COLO668 (cell line): ENCODE measurements around the gene CDHR3.

Source experiments
- DNase-seq: peaks from one replicate; lab custom pipeline; 2025; ENCODE audit not compliant: unreplicated experiment; lab: John Stamatoyannopoulos, UW

Gene CDHR3

GRCh38 chr7:106062006-106062405 lies 98.9 kb downstream of the CDHR3 start:
- no peak for DNase-seq

GRCh38 chr7:106062521-106062931 lies 99.5 kb downstream of the CDHR3 start:
- DNase-seq = no peak

DNA sequence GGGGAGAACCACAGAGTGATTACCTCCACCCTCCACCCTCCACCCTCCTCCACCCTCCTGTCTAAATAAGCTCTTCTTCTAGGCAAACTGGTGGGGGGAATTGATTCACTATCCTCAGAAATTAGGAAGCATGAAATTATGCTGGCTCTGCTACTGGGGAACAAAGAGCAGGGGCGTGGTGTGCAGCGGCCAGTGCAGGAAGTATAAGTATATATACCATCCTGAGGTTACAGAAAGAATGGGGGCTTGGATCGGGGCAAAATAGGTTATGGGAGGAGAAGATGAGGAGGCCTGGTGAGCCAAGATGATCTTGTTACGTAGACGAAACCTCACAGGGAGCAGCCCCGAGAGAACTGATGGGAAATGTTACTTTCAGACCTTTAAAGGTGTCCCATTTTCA lies 100.0 kb downstream of the CDHR3 start:
- DNase-seq = peak; percentile 24

DNA sequence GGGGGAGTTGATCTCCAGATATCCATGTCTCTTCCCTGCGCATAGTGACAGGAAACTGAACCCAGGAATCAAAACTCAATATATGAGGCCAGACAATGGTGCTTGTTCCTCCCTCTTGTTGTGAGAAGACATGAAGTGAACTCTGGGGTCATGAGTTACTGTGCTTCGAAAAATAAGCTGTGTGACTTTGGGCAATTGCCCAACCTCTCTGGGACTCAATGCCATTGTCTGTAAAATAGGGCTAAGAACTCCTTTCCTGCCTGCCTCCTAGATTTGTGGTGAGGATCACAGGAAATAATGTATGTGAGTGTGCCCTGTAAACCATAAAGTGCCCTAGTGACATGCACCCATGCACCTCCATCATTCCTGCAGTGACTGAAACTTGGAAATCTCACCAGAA lies 100.6 kb downstream of the CDHR3 start:
- no peak for DNase-seq

- peak; percentile 84 for DNase-seq
Measured at GRCh38 chr7:106064316-106064715, 101.3 kb downstream of the CDHR3 start.

GRCh38 chr7:106064771-106065574 lies 101.9 kb downstream of the CDHR3 start:
- peak; percentile 63 for DNase-seq

GRCh38 chr7:106065575-106066500 lies 102.8 kb downstream of the CDHR3 start:
- no peak for DNase-seq

DNA sequence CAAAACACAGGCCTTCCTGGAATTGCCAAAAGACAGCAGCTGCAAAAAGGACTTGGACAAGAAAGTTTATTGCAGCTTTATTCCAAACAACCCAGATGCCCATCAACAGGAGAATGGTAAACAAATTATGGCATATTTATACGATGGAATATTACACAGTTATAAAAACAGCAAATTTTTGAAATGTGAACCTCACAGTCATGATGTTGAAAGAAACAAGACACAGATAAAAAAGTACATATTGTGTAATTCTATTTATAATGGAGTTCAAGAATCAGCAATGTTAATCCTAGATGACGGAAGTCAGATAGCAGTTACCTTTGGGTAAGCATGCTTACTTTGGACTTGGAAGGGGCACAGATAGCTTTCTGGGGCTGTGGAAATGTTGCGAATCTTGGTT lies 104.6 kb downstream of the CDHR3 start:
- no peak for DNase-seq

DNA sequence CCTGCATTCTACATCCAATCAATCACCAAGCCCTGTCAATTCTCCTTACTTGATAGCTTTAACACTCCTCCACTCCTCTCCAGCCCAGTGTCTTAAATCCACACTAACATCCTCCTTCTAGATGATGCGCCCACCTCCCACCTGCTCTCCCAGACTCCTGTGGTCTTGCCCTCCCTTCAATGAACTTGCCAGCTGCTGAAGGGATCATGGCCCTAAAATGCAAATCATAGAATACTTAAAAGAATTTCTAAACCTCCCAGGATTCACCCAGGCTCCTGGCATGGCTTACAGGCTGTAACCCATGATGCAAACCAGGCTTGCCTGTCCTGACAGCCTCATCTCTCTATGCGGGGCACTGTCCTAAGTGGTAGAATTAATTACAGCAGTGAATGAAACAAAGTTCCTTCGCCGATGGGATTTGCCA lies 105.5 kb downstream of the CDHR3 start:
- DNase-seq = no peak

- DNase-seq = no peak
Measured at GRCh38 chr7:106068986-106069385, 105.9 kb downstream of the CDHR3 start.

DNA sequence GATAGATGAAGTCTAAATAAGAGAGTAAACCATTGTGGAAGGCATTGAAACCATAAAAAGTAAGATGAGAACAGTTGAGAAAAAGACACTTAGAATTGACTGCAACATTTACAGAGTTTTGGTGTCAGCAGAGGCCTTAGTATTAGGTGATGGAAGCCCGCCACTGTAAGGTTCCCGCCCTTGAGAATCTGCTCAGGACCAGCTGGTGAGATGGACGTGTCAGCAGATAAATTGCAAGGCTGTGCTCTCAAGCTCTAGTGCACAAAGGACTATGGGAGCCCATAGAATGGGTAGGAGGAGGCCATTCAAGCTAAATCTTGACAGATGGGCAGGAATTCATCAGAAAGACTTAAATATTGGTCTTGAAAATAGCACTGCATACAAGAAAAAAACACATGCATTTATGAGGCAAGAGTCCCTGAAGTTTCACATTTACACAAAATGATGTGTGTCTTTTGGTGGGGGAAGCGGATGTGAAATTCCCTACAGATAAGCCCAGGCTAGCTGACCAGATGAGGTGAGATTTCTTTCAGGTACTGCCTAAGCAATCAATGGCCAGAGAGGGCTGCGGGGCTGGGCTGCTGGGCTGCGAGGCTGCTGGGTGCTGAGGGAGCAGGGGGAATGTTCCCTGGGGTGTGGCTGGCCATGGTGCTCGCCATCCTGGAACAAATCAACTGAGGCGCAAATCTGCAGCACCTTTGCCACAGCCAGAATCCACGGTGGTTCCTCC lies 106.6 kb downstream of the CDHR3 start:
- no peak for DNase-seq

GRCh38 chr7:106070201-106070551 lies 107.1 kb downstream of the CDHR3 start:
- DNase-seq = no peak

DNA sequence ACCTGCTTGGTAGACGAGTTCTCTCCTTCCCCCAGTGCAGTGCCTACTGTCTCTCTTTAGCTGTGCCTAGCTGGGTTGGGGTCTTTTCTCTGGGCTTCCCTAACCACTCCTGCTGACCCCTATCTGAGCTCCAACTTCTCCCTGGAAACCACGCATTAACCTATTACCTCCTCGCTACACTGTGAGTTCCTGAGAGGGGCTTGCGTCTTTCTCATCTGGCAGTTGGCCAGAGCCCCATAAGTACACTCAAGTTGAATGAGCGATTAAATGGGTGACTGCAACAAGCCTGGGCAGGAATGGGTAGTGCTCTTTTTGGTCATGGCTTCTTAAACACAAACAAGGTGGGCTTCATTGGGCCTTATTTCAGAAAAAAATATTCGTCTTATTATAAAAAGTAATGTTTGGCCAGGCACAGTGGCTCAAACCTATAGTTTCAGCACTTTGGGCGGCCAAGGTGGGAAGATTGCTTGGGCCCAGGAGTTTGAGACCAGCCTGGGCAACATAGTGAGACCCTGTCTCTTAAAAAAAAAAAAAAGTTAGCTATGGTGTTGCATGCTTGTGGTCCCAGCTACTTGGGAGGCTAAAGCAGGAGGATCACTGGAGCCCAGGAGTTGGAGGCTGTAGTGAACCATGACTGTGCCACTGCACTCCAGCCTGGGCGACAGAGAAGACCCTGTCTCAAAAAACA lies 107.6 kb downstream of the CDHR3 start:
- peak; percentile 38 for DNase-seq

- peak; percentile 54 for DNase-seq
Measured at GRCh38 chr7:106071356-106071998, 108.4 kb downstream of the CDHR3 start.

- peak; percentile 62 for DNase-seq
Measured at GRCh38 chr7:106071999-106072714, 109.1 kb downstream of the CDHR3 start.

DNA sequence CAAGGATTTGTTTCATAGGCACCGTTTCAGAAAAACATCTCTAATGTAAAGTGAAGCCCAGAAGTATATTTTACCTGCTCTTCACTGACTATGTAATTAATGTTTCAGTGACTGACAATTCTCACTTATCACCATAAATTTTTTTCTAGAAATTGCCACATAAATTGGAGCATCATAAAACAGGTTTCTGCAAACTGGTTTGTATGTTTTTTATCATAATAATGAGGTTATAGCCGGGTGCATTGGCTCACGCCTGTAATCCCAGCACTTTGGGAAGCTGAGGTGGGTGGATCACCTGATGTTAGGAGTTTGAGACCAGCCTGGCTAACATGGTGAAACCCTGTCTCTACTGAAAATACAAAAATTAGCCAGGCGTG lies 109.6 kb downstream of the CDHR3 start:
- DNase-seq = no peak

DNA sequence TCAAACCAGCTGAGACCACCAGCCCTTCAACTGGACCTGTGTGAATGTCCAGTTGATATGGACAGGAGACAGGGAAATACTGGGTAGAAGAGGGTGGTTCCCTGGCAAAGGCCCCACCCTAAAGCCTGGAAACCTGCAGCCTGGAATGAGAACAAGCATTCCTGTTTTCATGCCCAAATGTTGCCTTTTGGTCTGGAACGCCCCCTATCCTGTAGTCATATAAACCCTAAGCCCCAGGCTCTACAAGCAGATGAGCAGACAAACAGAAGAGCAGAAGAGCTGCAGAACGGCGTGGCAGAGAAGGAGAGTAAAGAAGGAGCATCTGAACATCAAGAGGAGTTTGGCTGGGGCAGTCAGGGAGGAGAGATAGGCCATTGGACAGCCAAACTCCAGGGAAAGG lies 110.6 kb downstream of the CDHR3 start:
- DNase-seq = no peak

DNA sequence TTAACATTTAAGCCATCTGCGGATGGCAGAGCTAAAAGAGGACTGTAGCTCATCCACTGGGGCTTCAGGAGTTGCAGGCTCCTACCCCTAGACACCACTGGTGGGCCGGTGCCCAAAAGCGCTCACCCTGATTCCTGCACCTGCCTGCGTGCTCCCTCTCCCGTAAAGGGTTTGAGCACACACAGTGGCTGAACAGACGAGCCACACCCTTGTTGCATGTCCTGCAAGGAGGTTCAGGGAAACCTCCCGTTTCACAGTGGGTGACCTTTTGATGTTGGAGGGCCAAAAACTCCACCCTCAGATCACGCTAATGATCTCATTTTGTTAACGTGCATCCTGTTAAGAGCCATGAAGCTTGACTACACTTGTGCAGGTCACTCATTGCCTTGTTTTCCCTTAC lies 111.2 kb downstream of the CDHR3 start:
- DNase-seq = peak; percentile 34

DNA sequence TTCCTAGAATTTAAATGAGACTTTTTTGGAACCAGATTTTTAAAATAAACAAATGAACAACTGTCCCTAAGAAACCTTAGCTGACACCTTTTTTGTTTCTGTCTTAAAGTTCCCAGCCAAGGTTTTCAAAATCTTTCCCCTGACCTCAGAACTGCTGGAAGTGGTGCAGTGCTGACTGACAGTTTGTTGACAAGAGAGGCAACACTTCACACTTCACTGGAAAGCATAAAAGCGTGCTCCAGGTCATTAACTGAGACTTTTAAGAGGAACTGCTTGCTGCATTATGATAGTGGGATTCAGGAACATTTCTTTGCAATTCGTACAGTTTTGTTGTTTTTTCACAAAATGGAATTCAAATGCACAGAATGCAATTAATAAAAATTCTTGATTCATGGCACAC lies 112.9 kb downstream of the CDHR3 start:
- no peak for DNase-seq

DNA sequence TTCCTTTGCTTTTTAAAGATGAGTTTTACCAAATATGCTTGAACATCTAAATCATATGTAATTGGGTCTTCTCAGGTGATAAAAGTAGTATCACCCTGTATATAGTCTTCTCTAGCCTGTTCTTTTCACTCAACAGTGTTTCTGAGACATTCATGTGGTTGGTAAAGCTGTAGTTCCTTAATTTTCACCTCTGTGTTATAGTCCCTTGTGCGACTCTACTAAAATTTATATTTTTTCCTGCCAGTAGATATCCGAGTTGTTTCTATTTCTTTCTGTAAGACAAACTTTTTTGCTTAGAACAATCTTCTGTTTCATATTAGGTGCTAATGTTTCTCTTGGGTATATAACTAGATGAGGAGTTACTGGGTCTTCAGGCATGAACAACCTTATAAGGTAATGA lies 113.5 kb downstream of the CDHR3 start:
- DNase-seq = no peak
